Caco-2 (cell line): Measurements from ENCODE around the gene KHDRBS2. TPM values are rescaled to one million over a fixed set of nuclear protein-coding genes. Genes with fewer than 3 reads are reported as not detected.
A peak's percentile ranks its signal among the peaks of the same experiment; 100 is the strongest.

ENCODE experiments used
- BruUV-seq: library from RNA; stranded (reverse); fragments of 400-500 nt; replicated peaks from 2 replicates; lab custom pipeline; 2021; lab: Mats Ljungman, UMichigan
- CTCF ChIA-PET: fragments of 300-600 bp; sonication (Branson Sonifier 250); formaldehyde crosslinking; loops from one replicate; lab custom pipeline; 2022; ENCODE audit warnings: antibody characterized with exemption; lab: Charles Lee
- POLR2A ChIA-PET: fragments of 300-600 bp; sonication (Branson Sonifier 250); formaldehyde crosslinking; loops from one replicate; lab custom pipeline; 2022; ENCODE audit warnings: antibody characterized with exemption; lab: Charles Lee
- DNase-seq, 2 experiments: peaks; one replicate each; pipeline versions ENCODE4 v3.0.0 to v3.0.0-alpha.2; 2020 to 2022
- H3K27me3 ChIP-seq: replicated peaks from 2 replicates; pipeline ENCODE4 v1.6.0; 2011; ENCODE audit warnings: low read length; ENCODE audit not compliant: control insufficient read depth, insufficient read depth
- H3K36me3 ChIP-seq: 2 replicates; pipeline ENCODE4 v1.5.1; 2011; ENCODE audit warnings: low read length; ENCODE audit not compliant: control insufficient read depth, insufficient read depth
- H3K4me1 ChIP-seq: fragments of 250-450 bp; sonication (Bioruptor Pico); 2 replicates; pipeline ENCODE4 v1.5.1; 2020; ENCODE audit warnings: mild to moderate bottlenecking
- H3K4me3 ChIP-seq: 2 replicates; pipeline ENCODE4 v1.5.1; 2011; ENCODE audit warnings: low read depth, mild to moderate bottlenecking, control low read depth, low read length
- H3K9me3 ChIP-seq: fragments of 250-450 bp; sonication (Bioruptor Pico); 2 replicates; pipeline ENCODE4 v1.5.1; 2020; ENCODE audit warnings: mild to moderate bottlenecking, moderate library complexity
- H3K27ac Mint-ChIP-seq: one replicate; pipeline ENCODE4 v1.8.0; 2022; ENCODE audit warnings: mixed read lengths; ENCODE audit not compliant: unreplicated experiment
- H3K27me3 Mint-ChIP-seq: one replicate; pipeline ENCODE4 v1.8.0; 2022; ENCODE audit warnings: mixed read lengths; ENCODE audit not compliant: insufficient read depth, unreplicated experiment
- H3K36me3 Mint-ChIP-seq: one replicate; pipeline ENCODE4 v1.8.0; 2022; ENCODE audit warnings: mild to moderate bottlenecking, mixed read lengths; ENCODE audit not compliant: insufficient read depth, unreplicated experiment
- H3K4me1 Mint-ChIP-seq: one replicate; pipeline ENCODE4 v1.8.0; 2022; ENCODE audit warnings: low read depth, mixed read lengths; ENCODE audit not compliant: unreplicated experiment
- H3K4me3 Mint-ChIP-seq: one replicate; pipeline ENCODE4 v1.8.0; 2022; ENCODE audit warnings: mild to moderate bottlenecking, moderate library complexity, mixed read lengths; ENCODE audit not compliant: unreplicated experiment
- H3K9me3 Mint-ChIP-seq: one replicate; pipeline ENCODE4 v1.8.0; 2022; ENCODE audit warnings: mixed read lengths; ENCODE audit not compliant: unreplicated experiment
- intact Hi-C: fragments of 100-400 bp; cut with micrococcal nuclease; formaldehyde crosslinking; loops from one replicate; pipeline ENCODE4 v1.10.0; 2022; ENCODE audit not compliant: unreplicated experiment
- total RNA-seq: library from RNA; stranded (reverse); gene quantifications from 2 replicates; pipeline ENCODE4 v1.2.3, GENCODE V29; 2022
- TF ChIP-seq, protein P1 (sequence below), 2 experiments: fragments of 200-600 bp in 1 of 2; IDR thresholded peaks; 1 replicate in 1 of 2; 2 replicates in 1 of 2; pipeline versions ENCODE4 v1.5.1 to v1.8.0; 2011 to 2022; ENCODE audit warnings: antibody characterized with exemption in 1 of 2, control low read depth in 1 of 2, inconsistent platforms in 1 of 2, low read depth in 1 of 2, low read length in 1 of 2, mild to moderate bottlenecking in 1 of 2, moderate library complexity in 1 of 2; ENCODE audit not compliant: insufficient read depth in 1 of 2, severe bottlenecking in 1 of 2, unreplicated experiment in 1 of 2

The KHDRBS2 gene
- total RNA-seq, 1 experiment from 2014 or later = not detected

DNA sequence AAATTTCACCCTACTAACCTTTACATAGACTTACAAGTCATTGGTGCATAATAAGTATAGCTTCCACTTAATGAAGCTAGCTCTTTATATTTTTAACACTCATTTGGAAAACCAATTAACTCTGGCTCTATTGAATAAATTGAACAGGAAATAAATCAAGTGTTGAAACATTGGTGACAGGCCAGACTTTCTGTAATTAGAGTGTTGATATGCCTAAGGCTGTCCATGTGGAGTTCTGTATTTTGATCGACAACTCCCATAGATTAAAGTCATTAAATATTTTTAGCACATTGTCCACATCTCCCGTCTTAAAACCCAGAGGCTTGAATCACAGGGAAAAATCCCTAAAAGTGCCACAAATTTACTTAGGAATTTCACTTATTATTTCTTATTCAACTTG is 468.3 kb downstream of the KHDRBS2 start:
- Histone ChIP-seq H3K27me3 (no peaks in the 10 kb centered on the region), H3K36me3 (no peaks in the 10 kb centered on the region), H3K9me3 (no peaks in the 10 kb centered on the region), H3K4me1 (no peaks in the 10 kb centered on the region), H3K4me3 (no peak overlapping the region)
- Mint-ChIP-seq H3K36me3 (no peaks in the 10 kb centered on the region), H3K9me3 (no peaks in the 10 kb centered on the region), H3K27me3 (no peaks in the 10 kb centered on the region), H3K4me3 (no peak overlapping the region), H3K4me1 (no peaks in the 10 kb centered on the region), H3K27ac (no peak overlapping the region)
- BruUV-seq = no TSS peak
- DNase-seq = no peak
- ChIA-PET CTCF (no interaction called here), POLR2A (no interaction called here)
- intact Hi-C loops = no loop called here
- TF ChIP-seq, protein P1, sequence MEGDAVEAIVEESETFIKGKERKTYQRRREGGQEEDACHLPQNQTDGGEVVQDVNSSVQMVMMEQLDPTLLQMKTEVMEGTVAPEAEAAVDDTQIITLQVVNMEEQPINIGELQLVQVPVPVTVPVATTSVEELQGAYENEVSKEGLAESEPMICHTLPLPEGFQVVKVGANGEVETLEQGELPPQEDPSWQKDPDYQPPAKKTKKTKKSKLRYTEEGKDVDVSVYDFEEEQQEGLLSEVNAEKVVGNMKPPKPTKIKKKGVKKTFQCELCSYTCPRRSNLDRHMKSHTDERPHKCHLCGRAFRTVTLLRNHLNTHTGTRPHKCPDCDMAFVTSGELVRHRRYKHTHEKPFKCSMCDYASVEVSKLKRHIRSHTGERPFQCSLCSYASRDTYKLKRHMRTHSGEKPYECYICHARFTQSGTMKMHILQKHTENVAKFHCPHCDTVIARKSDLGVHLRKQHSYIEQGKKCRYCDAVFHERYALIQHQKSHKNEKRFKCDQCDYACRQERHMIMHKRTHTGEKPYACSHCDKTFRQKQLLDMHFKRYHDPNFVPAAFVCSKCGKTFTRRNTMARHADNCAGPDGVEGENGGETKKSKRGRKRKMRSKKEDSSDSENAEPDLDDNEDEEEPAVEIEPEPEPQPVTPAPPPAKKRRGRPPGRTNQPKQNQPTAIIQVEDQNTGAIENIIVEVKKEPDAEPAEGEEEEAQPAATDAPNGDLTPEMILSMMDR (IDR thresholded peaks at IDR 0.05; ENCODE audit: insufficient read depth in 1 of 2, low read depth in 1 of 2, low read length in 1 of 2, severe bottlenecking in 1 of 2, unreplicated experiment in 1 of 2) = no peak

DNA sequence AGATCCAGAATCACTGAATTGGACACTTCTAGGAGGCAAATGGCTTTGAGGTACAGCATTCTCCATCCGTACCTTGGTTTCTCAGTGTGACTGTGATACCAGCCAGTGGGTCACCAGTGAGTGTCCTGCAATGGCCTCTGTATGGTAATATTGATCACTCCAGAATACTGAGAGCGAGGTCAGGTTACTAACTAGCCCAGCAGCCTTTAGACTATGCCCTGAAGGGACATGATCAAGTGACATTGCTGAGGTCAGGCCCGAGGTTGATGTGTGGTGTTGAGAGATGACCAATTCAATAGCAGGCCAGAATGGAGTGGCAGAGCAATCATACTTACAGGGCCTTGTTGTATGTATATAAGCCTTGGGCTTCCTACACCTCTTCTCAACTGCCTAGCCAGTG is 476.0 kb downstream of the KHDRBS2 start:
- no peaks in the 10 kb centered on the region for H3K4me1 Mint-ChIP-seq
- TF ChIP-seq, protein P1 (IDR thresholded peaks at IDR 0.05; ENCODE audit: insufficient read depth in 1 of 2, low read depth in 1 of 2, low read length in 1 of 2, severe bottlenecking in 1 of 2, unreplicated experiment in 1 of 2) = no peak
- H3K36me3 ChIP-seq = no peaks in the 10 kb centered on the region
- no peaks in the 10 kb centered on the region for H3K9me3 ChIP-seq
- intact Hi-C loops = no loop called here
- no peaks in the 10 kb centered on the region for H3K4me1 ChIP-seq
- ChIA-PET POLR2A (no interaction called here), CTCF (no interaction called here)
- BruUV-seq = no TSS peak
- H3K4me3 ChIP-seq = no peak overlapping the region
- H3K27me3 ChIP-seq = no peaks in the 10 kb centered on the region
- no peak overlapping the region for H3K27ac Mint-ChIP-seq
- H3K27me3 Mint-ChIP-seq = no peaks in the 10 kb centered on the region
- no peaks in the 10 kb centered on the region for H3K36me3 Mint-ChIP-seq
- H3K4me3 Mint-ChIP-seq = no peak overlapping the region
- no peaks in the 10 kb centered on the region for H3K9me3 Mint-ChIP-seq
- DNase-seq = no peak

DNA sequence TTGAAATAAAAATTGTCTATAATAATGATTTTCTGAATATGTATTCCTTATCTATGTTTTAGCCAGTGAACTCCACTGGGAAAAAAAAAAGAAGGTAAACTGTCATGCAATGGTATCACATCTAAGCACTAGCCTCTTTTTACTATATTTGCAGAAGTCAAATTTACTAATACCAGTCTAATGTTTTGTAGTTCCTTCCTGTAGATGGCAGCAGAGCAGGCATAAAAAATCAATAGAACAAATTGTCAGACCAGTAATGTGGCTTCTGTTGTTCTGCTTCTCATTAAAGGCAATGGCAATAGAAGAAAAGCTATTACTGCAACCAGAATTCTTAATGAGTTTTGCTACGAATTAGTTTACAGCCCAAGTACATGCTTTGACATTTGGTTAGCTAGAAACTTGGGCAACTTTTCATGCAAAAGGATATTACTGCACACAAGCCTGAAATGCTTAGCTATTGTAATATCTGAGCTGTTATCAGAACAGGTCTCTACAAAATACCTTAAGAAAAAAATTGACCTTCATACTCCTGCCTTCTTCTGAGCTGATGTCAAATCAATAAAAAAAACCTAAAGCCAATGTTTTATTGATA is 476.9 kb downstream of the KHDRBS2 start:
- H3K27ac Mint-ChIP-seq = no peak overlapping the region
- ChIA-PET CTCF (no interaction called here), POLR2A (no interaction called here)
- peak in 1 of 2 experiments; percentile 37 for DNase-seq
- BruUV-seq = no TSS peak
- H3K9me3 Mint-ChIP-seq = no peaks in the 10 kb centered on the region
- no peak overlapping the region for H3K4me3 ChIP-seq
- no peak overlapping the region for H3K4me3 Mint-ChIP-seq
- intact Hi-C loops = loop anchor here (1.0 kb wide), 2 partner anchors 341 to 474 kb away; no protein-coding TSS in a partner anchor
- no peaks in the 10 kb centered on the region for H3K4me1 ChIP-seq
- H3K27me3 Mint-ChIP-seq = no peaks in the 10 kb centered on the region
- no peaks in the 10 kb centered on the region for H3K36me3 ChIP-seq
- no peaks in the 10 kb centered on the region for H3K27me3 ChIP-seq
- H3K4me1 Mint-ChIP-seq = no peaks in the 10 kb centered on the region
- H3K36me3 Mint-ChIP-seq = no peaks in the 10 kb centered on the region
- TF ChIP-seq, protein P1 (IDR thresholded peaks at IDR 0.05; ENCODE audit: insufficient read depth in 1 of 2, low read depth in 1 of 2, low read length in 1 of 2, severe bottlenecking in 1 of 2, unreplicated experiment in 1 of 2) = peak; percentile 52 to 53
- no peaks in the 10 kb centered on the region for H3K9me3 ChIP-seq
